ENCODE results near the gene PDCL2.

DNA sequence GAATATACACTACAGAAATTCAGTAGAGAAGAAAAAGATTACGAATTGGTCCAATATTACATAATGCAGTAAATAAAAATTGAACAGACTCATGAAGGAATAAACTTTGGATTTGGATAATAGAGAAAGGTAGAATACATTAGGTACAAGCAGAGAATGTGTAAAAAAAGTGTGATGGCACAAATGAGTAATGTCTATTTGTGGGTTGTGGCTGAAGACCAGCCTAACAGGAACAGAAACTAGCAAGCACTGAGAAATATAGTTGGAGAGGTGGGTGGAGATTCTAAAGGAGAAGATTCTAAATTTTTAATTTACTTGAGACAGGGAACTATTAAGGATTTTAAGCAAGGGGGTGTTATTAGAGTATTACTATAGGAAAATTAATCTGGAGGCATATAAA is 30.2 kb downstream of the PDCL2 start:
- TF ChIP-seq EZH2 (IDR thresholded peaks at IDR 0.05; ENCODE audit: borderline replicate concordance, insufficient read depth, low read depth, low read length, poor library complexity, severe bottlenecking), result no peak
- TF ChIP-seq, protein P1, sequence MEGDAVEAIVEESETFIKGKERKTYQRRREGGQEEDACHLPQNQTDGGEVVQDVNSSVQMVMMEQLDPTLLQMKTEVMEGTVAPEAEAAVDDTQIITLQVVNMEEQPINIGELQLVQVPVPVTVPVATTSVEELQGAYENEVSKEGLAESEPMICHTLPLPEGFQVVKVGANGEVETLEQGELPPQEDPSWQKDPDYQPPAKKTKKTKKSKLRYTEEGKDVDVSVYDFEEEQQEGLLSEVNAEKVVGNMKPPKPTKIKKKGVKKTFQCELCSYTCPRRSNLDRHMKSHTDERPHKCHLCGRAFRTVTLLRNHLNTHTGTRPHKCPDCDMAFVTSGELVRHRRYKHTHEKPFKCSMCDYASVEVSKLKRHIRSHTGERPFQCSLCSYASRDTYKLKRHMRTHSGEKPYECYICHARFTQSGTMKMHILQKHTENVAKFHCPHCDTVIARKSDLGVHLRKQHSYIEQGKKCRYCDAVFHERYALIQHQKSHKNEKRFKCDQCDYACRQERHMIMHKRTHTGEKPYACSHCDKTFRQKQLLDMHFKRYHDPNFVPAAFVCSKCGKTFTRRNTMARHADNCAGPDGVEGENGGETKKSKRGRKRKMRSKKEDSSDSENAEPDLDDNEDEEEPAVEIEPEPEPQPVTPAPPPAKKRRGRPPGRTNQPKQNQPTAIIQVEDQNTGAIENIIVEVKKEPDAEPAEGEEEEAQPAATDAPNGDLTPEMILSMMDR (IDR thresholded peaks at IDR 0.05), result no peak
